Gastroesophageal sphincter (tissue), 4 donors: ENCODE measurements around the gene NALF2. TPM values are rescaled to one million over a fixed set of nuclear protein-coding genes. Genes with fewer than 3 reads are reported as not detected.

ENCODE experiments used
- ATAC-seq: fragments of 150-250 bp; one replicate; pipeline ENCODE4 v1.9.1; 2016; ENCODE audit warnings: mild to moderate bottlenecking, moderate library complexity
- H3K27ac ChIP-seq, 4 donors: fragments of 200-600 bp; sonication (generic) in 3 of 4; 1 replicate in 3 of 4; 2 replicates in 1 of 4; pipeline ENCODE4 v1.5.1; 2016 to 2019
- H3K27me3 ChIP-seq: fragments of 200-600 bp; sonication (generic); one replicate; pipeline ENCODE4 v1.5.1; 2019
- H3K36me3 ChIP-seq, 2 donors: fragments of 200-600 bp; sonication (generic); one replicate each; pipeline ENCODE4 v1.5.1; 2019; ENCODE audit warnings: control low read depth in 1 of 2
- H3K4me1 ChIP-seq, 3 donors: fragments of 200-600 bp; sonication (generic); 1 replicate in 2 of 3; 2 replicates in 1 of 3; pipeline ENCODE4 v1.5.1; 2016 to 2019; ENCODE audit warnings: control low read depth in 2 of 3
- H3K4me3 ChIP-seq, 2 donors: fragments of 200-600 bp; sonication (generic); one replicate each; pipeline ENCODE4 v1.5.1; 2019; ENCODE audit warnings: mild to moderate bottlenecking in 1 of 2, moderate library complexity in 1 of 2
- H3K9me3 ChIP-seq, 3 donors: fragments of 200-600 bp; sonication (generic); one replicate each; pipeline ENCODE4 v1.5.1; 2017 to 2019; ENCODE audit warnings: control low read depth in 2 of 3
- CTCF ChIP-seq, 4 experiments: fragments of 200-600 bp in 2 of 4; fragments of 450-650 bp in 2 of 4; sonication (generic) in 1 of 4; IDR thresholded peaks; one replicate each; pipeline ENCODE4 v1.5.1; 2017 to 2019; ENCODE audit warnings: antibody characterized with exemption in 4 of 4, mild to moderate bottlenecking in 2 of 4, moderate library complexity in 2 of 4
- EP300 ChIP-seq: sonication (generic); formaldehyde crosslinking; IDR thresholded peaks from one replicate; pipeline ENCODE4 v1.6.1; 2017; ENCODE audit warnings: antibody characterized with exemption, mild to moderate bottlenecking
- POLR2A ChIP-seq, 2 donors: fragments of 450-650 bp; IDR thresholded peaks; one replicate each; pipeline ENCODE4 v1.6.1; 2017; ENCODE audit warnings: antibody characterized with exemption in 2 of 2, mild to moderate bottlenecking in 2 of 2, moderate library complexity in 1 of 2
- POLR2AphosphoS5 ChIP-seq: sonication (generic); formaldehyde crosslinking; IDR thresholded peaks from one replicate; pipeline ENCODE4 v1.6.1; 2017; ENCODE audit warnings: antibody characterized with exemption
- WGBS, 2 donors: methylation state at CpG; one replicate each; pipeline ENCODE4 v1.1.5; 2018; ENCODE audit warnings: low coverage in 1 of 2; 5-methylcytosine and 5-hydroxymethylcytosine counted together
- total RNA-seq, 4 donors: library from RNA; depleted of rRNA; stranded (reverse); fragments of >200 nt; gene quantifications; one replicate each; pipeline ENCODE4 v1.1.0, GENCODE V29; 2016

The NALF2 gene
- total RNA-seq, 4 donors from 2014 or later: 0.27 to 0.58 TPM; not detected in 2

GRCh38 chrX:69538321-69538876 is 34.3 kb downstream of the NALF2 start:
- Histone ChIP-seq H3K27me3 (no peaks in the 10 kb centered on the region), H3K27ac (peak overlapping the region in 1 of 4 donors; percentile 45), H3K4me3 (peak overlapping the region; percentile 53 to 55), H3K36me3 (no peaks in the 10 kb centered on the region), H3K4me1 (no peaks in the 10 kb centered on the region), H3K9me3 (no peaks in the 10 kb centered on the region)
- ATAC-seq: peak; percentile 83
- TF ChIP-seq POLR2A (IDR thresholded peaks at IDR 0.05): no peak
- peak; percentile 44 to 84 (median 78) for TF ChIP-seq CTCF (IDR thresholded peaks at IDR 0.05)
- TF ChIP-seq EP300: no peak
- no peak for TF ChIP-seq POLR2AphosphoS5
- no CpG with 5 or more reads among the region's 45 CpGs for WGBS, 2 donors

GRCh38 chrX:69539437-69539836 is 35.3 kb downstream of the NALF2 start:
- H3K27ac ChIP-seq: no peak overlapping the region
- no peaks in the 10 kb centered on the region for H3K27me3 ChIP-seq
- no peaks in the 10 kb centered on the region for H3K4me1 ChIP-seq
- H3K4me3 ChIP-seq: no peak overlapping the region
- no peak for TF ChIP-seq EP300
- no peak for TF ChIP-seq CTCF (IDR thresholded peaks at IDR 0.05)
- no peak for TF ChIP-seq POLR2AphosphoS5
- TF ChIP-seq POLR2A (IDR thresholded peaks at IDR 0.05): no peak
- no peaks in the 10 kb centered on the region for H3K9me3 ChIP-seq
- no peaks in the 10 kb centered on the region for H3K36me3 ChIP-seq
- no peak for ATAC-seq
- 47 to 90% methylated on average over 3 of the region's 4 CpGs for WGBS, 2 donors

- 47% methylated on average over 3 of the region's 3 CpGs; no CpG with 5 or more reads in 1 of the 2 donors for WGBS, 2 donors
- Histone ChIP-seq H3K27me3 (no peaks in the 10 kb centered on the region), H3K4me1 (no peaks in the 10 kb centered on the region), H3K27ac (no peak overlapping the region), H3K4me3 (no peak overlapping the region), H3K9me3 (no peaks in the 10 kb centered on the region), H3K36me3 (no peaks in the 10 kb centered on the region)
- TF ChIP-seq POLR2A (IDR thresholded peaks at IDR 0.05): no peak
- no peak for TF ChIP-seq EP300
- TF ChIP-seq POLR2AphosphoS5: no peak
- TF ChIP-seq CTCF (IDR thresholded peaks at IDR 0.05): no peak
- no peak for ATAC-seq
Measured at GRCh38 chrX:69541956-69542355, 37.8 kb downstream of the NALF2 start.

- ATAC-seq: no peak
- H3K27ac ChIP-seq: no peak overlapping the region
- H3K4me3 ChIP-seq: no peak overlapping the region
- TF ChIP-seq POLR2A (IDR thresholded peaks at IDR 0.05) (no peak), CTCF (IDR thresholded peaks at IDR 0.05) (no peak), POLR2AphosphoS5 (no peak), EP300 (no peak)
- WGBS, 2 donors: no CpG with 5 or more reads among the region's 3 CpGs
- no peaks in the 10 kb centered on the region for H3K9me3 ChIP-seq
- H3K4me1 ChIP-seq: no peaks in the 10 kb centered on the region
- no peaks in the 10 kb centered on the region for H3K27me3 ChIP-seq
- no peaks in the 10 kb centered on the region for H3K36me3 ChIP-seq
Measured at GRCh38 chrX:69543572-69543971, 39.4 kb downstream of the NALF2 start.

- Histone ChIP-seq H3K27ac (no peak overlapping the region), H3K4me3 (no peak overlapping the region), H3K27me3 (no peaks in the 10 kb centered on the region), H3K4me1 (no peaks in the 10 kb centered on the region), H3K9me3 (no peaks in the 10 kb centered on the region), H3K36me3 (no peaks in the 10 kb centered on the region)
- WGBS, 2 donors: 42% methylated on average over 2 of the region's 8 CpGs; no CpG with 5 or more reads in 1 of the 2 donors
- no peak for ATAC-seq
- TF ChIP-seq POLR2AphosphoS5 (no peak), CTCF (IDR thresholded peaks at IDR 0.05) (no peak), EP300 (no peak), POLR2A (IDR thresholded peaks at IDR 0.05) (no peak)
Measured at GRCh38 chrX:69546417-69546816, 42.3 kb downstream of the NALF2 start.
